Heart left ventricle (tissue), 13 donors: Measurements from ENCODE around the gene CCDC121.
A peak's percentile ranks its signal among the peaks of the same experiment; 100 is the strongest.

ENCODE experiments used
- CTCF ChIP-seq, 12 donors: fragments of 200-600 bp; sonication (generic) in 4 of 12; IDR thresholded peaks; one replicate each; pipeline versions ENCODE4 v1.5.0 to v1.8.0; 2018 to 2022; ENCODE audit warnings: antibody characterized with exemption in 12 of 12, mild to moderate bottlenecking in 5 of 12
- POLR2A ChIP-seq, 2 donors: fragments of 450-650 bp; IDR thresholded peaks; one replicate each; pipeline ENCODE4 v1.6.1; 2017; ENCODE audit warnings: antibody characterized with exemption in 2 of 2, mild to moderate bottlenecking in 2 of 2, moderate library complexity in 2 of 2
- donor health status: ischemic (EF 13 %, LVEDD 7.1; RV severe dilation, severe dysfunction).
- donor health status: DM: no; HTN: yes; CAD: no.
- donor health status: DM: no; HTN: no; CAD: no.
- donor health status: ischemic (EF 25% LVEDD 6.9; RV normal size, moderate dysfunction).
- donor health status: ischemic (EF 25% LVEDD 5.7; RV mildly dilated, moderate dysfunction).
- donor health status: ischemic (EF 35%, LVEDD 5.7; RV mildly dilated, moderate dysfunction).
- donor health status: nonischemic (EF 11% LVEDD 7.7; RV severe dilation, severe dysfunction).
- donor health status: DM: yes; HTN: yes; CAD: no.
- donor health status: PGD.
- donor health status: ischemic (EF 29% LVEDD 5.4; RV normal size, mild dysfunction).
- donor health status: nonischemic (EF 23%, LVEDD 6.1; RV moderate dilation, normal function).

GRCh38 chr2:27628767-27629709, at the start of gene CCDC121, which contains the start of gene GPN1:
- peak in 1 of 2 donors; percentile 54 for TF ChIP-seq POLR2A (IDR thresholded peaks at IDR 0.05)
- TF ChIP-seq CTCF (IDR thresholded peaks at IDR 0.05): no peak
